WERI-Rb-1 (cell line): ENCODE data around the gene C1QTNF2.
A peak's percentile ranks its signal among the peaks of the same experiment; 100 is the strongest.

Experiments used
- DNase-seq: peaks from one replicate; pipeline ENCODE4 v3.0.0-alpha.2; 2020
- H3K27ac ChIP-seq: fragments of 250-450 bp; sonication (Bioruptor Pico); 2 replicates; pipeline ENCODE4 v1.5.1; 2020; ENCODE audit warnings: mild to moderate bottlenecking, moderate library complexity
- H3K27me3 ChIP-seq: fragments of 250-450 bp; sonication (Bioruptor Pico); 2 replicates; pipeline ENCODE4 v1.5.1; 2021; ENCODE audit warnings: mild to moderate bottlenecking, low read depth, moderate library complexity; ENCODE audit not compliant: insufficient read depth, severe bottlenecking
- H3K36me3 ChIP-seq: fragments of 250-450 bp; sonication (Bioruptor Pico); 2 replicates; pipeline ENCODE4 v1.5.1; 2020; ENCODE audit warnings: mild to moderate bottlenecking, moderate library complexity
- H3K4me3 ChIP-seq: 2 replicates; pipeline ENCODE4 v1.5.1; 2011; ENCODE audit warnings: low read depth, mild to moderate bottlenecking, control low read depth, low read length
- H3K9me3 ChIP-seq: fragments of 250-450 bp; sonication (Bioruptor Pico); 2 replicates; pipeline ENCODE4 v1.5.1; 2021; ENCODE audit warnings: mild to moderate bottlenecking, moderate library complexity; ENCODE audit not compliant: severe bottlenecking
- TF ChIP-seq, protein P1 (sequence below): IDR thresholded peaks from 2 replicates; pipeline ENCODE4 v1.5.1; 2011; ENCODE audit warnings: low read depth, mild to moderate bottlenecking, control low read depth, inconsistent platforms, low read length

C1QTNF2 gene

DNA sequence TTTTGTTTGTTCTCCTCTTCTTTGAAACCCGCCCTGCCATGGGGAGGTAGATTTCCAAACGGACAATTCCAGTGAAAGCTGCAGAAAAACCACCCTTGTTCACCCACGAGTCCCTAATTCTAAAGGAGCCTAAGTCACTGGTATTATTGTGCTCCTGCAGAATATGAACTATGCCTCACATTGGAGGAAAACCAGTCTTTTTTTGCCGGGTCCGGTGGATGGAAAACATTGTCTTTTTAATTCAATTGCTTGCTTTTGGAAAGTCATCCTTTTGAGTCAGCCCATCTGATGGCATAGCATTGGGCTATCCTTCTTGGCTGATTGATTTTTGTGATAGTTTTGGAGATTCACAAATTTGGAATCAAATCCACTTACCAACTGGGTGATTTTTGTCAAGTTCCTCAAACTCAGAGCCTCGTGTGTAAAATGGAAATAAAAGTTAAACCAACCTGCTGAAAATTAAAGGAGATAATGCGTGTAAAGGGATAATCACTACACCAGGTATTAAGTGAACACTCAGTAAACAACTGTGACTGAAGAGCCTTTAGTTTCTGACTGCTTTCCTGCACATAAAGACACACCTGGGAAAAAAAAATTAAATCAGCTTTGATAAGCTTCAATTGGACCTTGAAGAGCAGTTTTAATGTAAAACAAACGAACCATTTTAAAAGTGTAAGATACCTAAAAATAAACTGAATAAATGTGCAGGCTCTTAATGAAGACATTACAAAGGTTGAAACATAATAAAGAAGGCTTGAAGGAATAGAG is 57.3 kb downstream of the C1QTNF2 start:
- Histone ChIP-seq H3K27me3 (no peaks in the 10 kb centered on the region), H3K36me3 (peaks cover 18% of the 10 kb centered on the region), H3K9me3 (no peaks in the 10 kb centered on the region), H3K4me3 (peak overlapping the region; percentile 58), H3K27ac (peak overlapping the region; percentile 60)
- DNase-seq: no peak
- TF ChIP-seq, protein P1, sequence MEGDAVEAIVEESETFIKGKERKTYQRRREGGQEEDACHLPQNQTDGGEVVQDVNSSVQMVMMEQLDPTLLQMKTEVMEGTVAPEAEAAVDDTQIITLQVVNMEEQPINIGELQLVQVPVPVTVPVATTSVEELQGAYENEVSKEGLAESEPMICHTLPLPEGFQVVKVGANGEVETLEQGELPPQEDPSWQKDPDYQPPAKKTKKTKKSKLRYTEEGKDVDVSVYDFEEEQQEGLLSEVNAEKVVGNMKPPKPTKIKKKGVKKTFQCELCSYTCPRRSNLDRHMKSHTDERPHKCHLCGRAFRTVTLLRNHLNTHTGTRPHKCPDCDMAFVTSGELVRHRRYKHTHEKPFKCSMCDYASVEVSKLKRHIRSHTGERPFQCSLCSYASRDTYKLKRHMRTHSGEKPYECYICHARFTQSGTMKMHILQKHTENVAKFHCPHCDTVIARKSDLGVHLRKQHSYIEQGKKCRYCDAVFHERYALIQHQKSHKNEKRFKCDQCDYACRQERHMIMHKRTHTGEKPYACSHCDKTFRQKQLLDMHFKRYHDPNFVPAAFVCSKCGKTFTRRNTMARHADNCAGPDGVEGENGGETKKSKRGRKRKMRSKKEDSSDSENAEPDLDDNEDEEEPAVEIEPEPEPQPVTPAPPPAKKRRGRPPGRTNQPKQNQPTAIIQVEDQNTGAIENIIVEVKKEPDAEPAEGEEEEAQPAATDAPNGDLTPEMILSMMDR: no peak

DNA sequence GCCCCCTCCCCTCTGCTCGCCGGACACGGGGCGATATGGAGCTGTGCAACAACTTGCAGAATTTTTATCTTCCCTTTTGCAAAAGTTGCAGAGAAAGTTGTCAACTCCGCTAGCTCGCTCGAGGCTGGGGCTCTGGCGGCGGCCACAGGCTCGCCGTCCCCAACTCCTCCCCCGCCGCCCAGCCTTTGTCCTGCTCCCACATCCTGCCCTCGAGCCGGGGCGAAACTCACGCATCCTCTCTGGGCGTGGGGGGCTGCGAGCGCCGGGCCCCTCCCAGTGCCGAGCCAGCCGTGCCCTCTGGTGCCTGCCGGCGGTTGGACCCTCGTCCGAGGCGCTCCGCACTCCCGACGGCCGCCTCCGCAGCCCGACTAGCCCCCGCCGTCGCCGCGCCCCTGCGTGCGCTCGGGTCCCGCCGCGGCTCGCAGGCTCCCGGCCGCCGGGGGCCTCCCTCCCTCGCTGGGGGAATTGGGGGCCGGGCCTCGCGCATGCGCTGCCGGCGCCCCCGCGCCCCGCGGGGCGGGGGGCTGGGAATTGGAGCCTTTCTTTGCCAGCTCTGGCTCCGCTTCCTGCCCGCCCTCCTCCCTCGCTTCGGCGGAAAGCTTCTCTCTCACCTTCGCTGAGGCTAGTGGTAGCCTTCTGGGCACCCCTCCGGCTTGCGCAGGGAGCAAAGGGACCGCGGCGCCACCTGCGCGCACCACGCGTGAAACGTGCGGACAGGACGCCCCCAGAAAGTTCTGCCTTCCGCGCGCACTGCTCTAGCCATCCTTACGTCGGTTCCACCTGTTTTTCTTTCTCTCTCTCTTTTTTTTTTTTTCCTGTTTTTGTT is 58.1 kb downstream of the C1QTNF2 start, which contains the start of gene CCNJL:
CCNJL (minus strand) TSS at position 431 of the 826 bp plus-strand sequence. CDS start 641 bp downstream, outside the sequence.
- H3K27me3 ChIP-seq: no peaks in the 10 kb centered on the region
- peak; percentile 81 for DNase-seq
- peaks cover 18% of the 10 kb centered on the region for H3K36me3 ChIP-seq
- H3K4me3 ChIP-seq: peak within 1 kb of the TSS; percentile 58
- H3K9me3 ChIP-seq: no peaks in the 10 kb centered on the region
- TF ChIP-seq, protein P1: no peak
- peak within 1 kb of the TSS; percentile 60 for H3K27ac ChIP-seq

DNA sequence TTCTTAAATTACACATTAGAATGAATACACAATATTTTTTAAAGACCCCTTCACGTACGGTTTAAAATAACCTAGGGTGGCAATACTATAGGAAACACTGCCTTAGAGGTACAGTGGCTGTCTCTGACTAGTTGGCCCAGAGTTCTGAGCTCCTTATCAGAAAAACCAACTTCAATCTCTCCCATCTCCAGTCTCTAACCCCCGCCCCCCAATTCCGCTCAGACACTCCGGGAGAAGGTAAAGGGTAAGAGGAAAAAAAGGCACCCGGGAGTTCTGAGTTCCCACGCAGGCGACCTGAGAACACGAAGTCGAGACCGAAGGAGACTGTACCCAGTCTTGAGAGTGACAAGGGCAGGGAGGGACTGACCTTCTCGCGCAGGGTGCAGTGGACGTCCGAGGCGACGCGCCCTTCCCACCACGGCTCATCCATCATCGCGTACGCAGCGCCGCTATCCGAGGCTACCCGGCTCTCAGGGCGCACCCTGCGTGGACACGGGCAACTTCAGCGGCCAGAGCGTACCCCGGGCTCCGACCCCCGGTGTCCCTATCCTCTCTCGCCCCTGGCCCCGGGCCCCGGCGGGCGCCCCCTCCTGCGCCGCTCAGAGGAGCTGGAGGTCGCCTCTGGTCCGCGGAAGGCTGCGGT is 58.8 kb downstream of the C1QTNF2 start:
- H3K27ac ChIP-seq: no peak overlapping the region
- peaks cover 18% of the 10 kb centered on the region for H3K36me3 ChIP-seq
- H3K4me3 ChIP-seq: peak overlapping the region; percentile 58
- no peaks in the 10 kb centered on the region for H3K27me3 ChIP-seq
- H3K9me3 ChIP-seq: no peaks in the 10 kb centered on the region
- TF ChIP-seq, protein P1: no peak
- DNase-seq: peak; percentile 36

DNA sequence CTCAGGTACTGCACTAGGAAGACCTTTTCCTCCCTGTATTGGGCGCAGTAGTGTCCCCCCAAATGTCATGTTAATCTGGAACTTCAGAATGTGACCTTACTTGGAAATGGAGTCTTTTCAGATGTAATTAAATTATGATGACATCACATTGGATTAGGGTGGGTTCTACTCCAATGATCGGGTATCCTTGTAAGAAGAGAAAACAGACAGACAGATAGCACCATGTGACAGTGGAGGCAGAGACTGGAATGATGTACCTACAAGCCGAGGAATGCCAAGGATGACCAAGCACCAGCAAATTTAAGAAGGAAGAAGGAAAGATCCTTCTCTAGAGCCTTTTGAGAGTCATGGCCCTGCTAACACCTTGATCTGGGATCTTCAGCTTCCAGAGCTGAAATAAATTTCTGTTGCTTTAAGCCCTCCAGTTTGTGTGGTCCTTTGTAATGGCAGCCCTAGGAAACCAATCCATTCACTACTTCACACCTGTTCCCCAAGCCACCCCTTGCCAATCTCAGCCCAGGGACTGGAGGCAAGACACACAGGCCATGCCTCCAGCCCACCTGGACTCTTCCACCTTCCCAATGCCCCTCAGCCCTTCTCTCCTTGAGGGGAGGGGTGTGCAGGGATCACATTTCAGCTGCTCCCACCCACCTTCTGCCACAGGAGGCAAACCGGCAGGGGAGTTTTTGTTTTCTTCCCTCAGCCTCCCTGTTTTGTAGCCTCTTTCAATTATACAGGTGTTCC is 59.7 kb downstream of the C1QTNF2 start:
- Histone ChIP-seq H3K9me3 (no peaks in the 10 kb centered on the region), H3K36me3 (peaks cover 18% of the 10 kb centered on the region), H3K27me3 (no peaks in the 10 kb centered on the region), H3K27ac (no peak overlapping the region), H3K4me3 (no peak overlapping the region)
- DNase-seq: no peak
- TF ChIP-seq, protein P1: no peak

DNA sequence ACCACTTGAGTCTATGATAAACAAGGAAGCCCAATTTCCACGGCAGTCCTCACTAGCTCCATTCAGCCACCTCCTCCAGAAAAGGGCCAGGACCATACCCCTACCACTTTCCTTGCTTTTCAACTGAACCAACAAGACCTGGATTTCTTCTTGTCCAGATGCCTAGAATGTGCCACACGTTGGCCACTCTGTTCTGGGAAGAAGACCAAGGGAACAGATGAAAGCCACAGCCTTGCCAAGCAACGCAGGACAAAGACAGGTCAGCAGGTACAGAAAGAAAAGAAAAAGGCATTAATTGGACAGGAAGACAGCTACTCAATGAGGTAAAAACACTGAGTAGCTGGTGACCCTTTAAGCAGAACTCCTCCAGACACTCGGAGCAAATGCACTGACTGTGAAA is 60.3 kb downstream of the C1QTNF2 start:
- no peak for DNase-seq
- Histone ChIP-seq H3K36me3 (peaks cover 18% of the 10 kb centered on the region), H3K27me3 (no peaks in the 10 kb centered on the region), H3K9me3 (no peaks in the 10 kb centered on the region), H3K4me3 (no peak overlapping the region), H3K27ac (no peak overlapping the region)
- TF ChIP-seq, protein P1: no peak
